ENCODE results near the gene TGFB3. TPM values are rescaled to one million over a fixed set of nuclear protein-coding genes. Genes with fewer than 3 reads are reported as not detected.

TGFB3 gene
- polyA plus RNA-seq, 1 donor (not counting 4 experiments of a cell fraction or from before 2014, with no cell fraction given): 1.1 TPM

- peak overlapping the region in 1 of 3 experiments; percentile 54 for H3K4me3 ChIP-seq (ENCODE audit: control insufficient read depth in 2 of 3, extremely low read depth in 1 of 3, insufficient read depth in 2 of 3, low read depth in 1 of 3, low read length in 3 of 3)
- no peaks in the 10 kb centered on the region for H4K20me1 ChIP-seq (ENCODE audit: control insufficient read depth, extremely low read depth, insufficient read depth, low read length)
- peak overlapping the region; percentile 76 for H3K9ac ChIP-seq (ENCODE audit: control insufficient read depth, extremely low read depth, insufficient read depth, low read length)
- H3K4me1 ChIP-seq (ENCODE audit: control insufficient read depth, extremely low read depth, insufficient read depth, low read length): peaks cover 17% of the 10 kb centered on the region
- no peak overlapping the region for H3K27ac ChIP-seq (ENCODE audit: control insufficient read depth, insufficient read depth, low read length)
- no peaks in the 10 kb centered on the region for H3K36me3 ChIP-seq (ENCODE audit: control insufficient read depth in 2 of 2, extremely low read depth in 1 of 2, insufficient read depth in 2 of 2, low read length in 2 of 2)
- H2AFZ ChIP-seq (ENCODE audit: control insufficient read depth, low read length): no peak overlapping the region
- FAIRE-seq (no peak), DNase-seq (ENCODE audit: low read depth, low spot score) (no peak)
- TF ChIP-seq EZH2 (IDR thresholded peaks at IDR 0.05; ENCODE audit: low read length) (no peak), CTCF (optimal IDR thresholded peaks at IDR 0.05 in 1 of 3, IDR thresholded peaks at IDR 0.05 in 1 of 3, conservative IDR thresholded peaks at IDR 0.05 in 1 of 3; ENCODE audit: extremely low read depth in 1 of 3, insufficient read depth in 2 of 3, low read length in 3 of 3) (no peak)
- peak overlapping the region; percentile 68 for H3K4me2 ChIP-seq (ENCODE audit: control insufficient read depth, extremely low read depth, insufficient read depth, low read depth, low read length)
- dilution Hi-C loops (cut with MboI; ENCODE audit: extremely low pct_ligation_motif_present, low sequenced_read_pairs): no loop called here
- no peaks in the 10 kb centered on the region for H3K79me2 ChIP-seq (ENCODE audit: control insufficient read depth, insufficient read depth, low read length)
- H3K9me3 ChIP-seq (ENCODE audit: control insufficient read depth, low read depth, low read length): no peaks in the 10 kb centered on the region
- H3K9me1 ChIP-seq (ENCODE audit: control insufficient read depth, extremely low read depth, insufficient read depth, low read length): no peaks in the 10 kb centered on the region
- H3K27me3 ChIP-seq (ENCODE audit: control insufficient read depth, extremely low read depth, insufficient read depth, low read length): no peaks in the 10 kb centered on the region
These were observed 939 bp downstream of the TGFB3 start for GRCh38 chr14:75980856-75981255.

GRCh38 chr14:75979648-75980565, 1.9 kb downstream of the TGFB3 start:
- Histone ChIP-seq H3K4me1 (ENCODE audit: control insufficient read depth, extremely low read depth, insufficient read depth, low read length) (peaks cover 14% of the 10 kb centered on the region), H3K9me1 (ENCODE audit: control insufficient read depth, extremely low read depth, insufficient read depth, low read length) (no peaks in the 10 kb centered on the region), H3K4me2 (ENCODE audit: control insufficient read depth, extremely low read depth, insufficient read depth, low read depth, low read length) (no peak overlapping the region), H3K9ac (ENCODE audit: control insufficient read depth, extremely low read depth, insufficient read depth, low read length) (no peak overlapping the region), H3K27ac (ENCODE audit: control insufficient read depth, insufficient read depth, low read length) (no peak overlapping the region), H3K36me3 (ENCODE audit: control insufficient read depth in 2 of 2, extremely low read depth in 1 of 2, insufficient read depth in 2 of 2, low read length in 2 of 2) (no peaks in the 10 kb centered on the region), H3K4me3 (ENCODE audit: control insufficient read depth in 2 of 3, extremely low read depth in 1 of 3, insufficient read depth in 2 of 3, low read depth in 1 of 3, low read length in 3 of 3) (no peak overlapping the region), H3K9me3 (ENCODE audit: control insufficient read depth, low read depth, low read length) (no peaks in the 10 kb centered on the region), H2AFZ (ENCODE audit: control insufficient read depth, low read length) (no peak overlapping the region), H4K20me1 (ENCODE audit: control insufficient read depth, extremely low read depth, insufficient read depth, low read length) (no peaks in the 10 kb centered on the region), H3K27me3 (ENCODE audit: control insufficient read depth, extremely low read depth, insufficient read depth, low read length) (no peaks in the 10 kb centered on the region), H3K79me2 (ENCODE audit: control insufficient read depth, insufficient read depth, low read length) (no peaks in the 10 kb centered on the region)
- FAIRE-seq: no peak
- DNase-seq (ENCODE audit: low read depth, low spot score): no peak
- dilution Hi-C loops (cut with MboI; ENCODE audit: extremely low pct_ligation_motif_present, low sequenced_read_pairs): no loop called here
- TF ChIP-seq EZH2 (IDR thresholded peaks at IDR 0.05; ENCODE audit: low read length) (no peak), CTCF (optimal IDR thresholded peaks at IDR 0.05 in 1 of 3, IDR thresholded peaks at IDR 0.05 in 1 of 3, conservative IDR thresholded peaks at IDR 0.05 in 1 of 3; ENCODE audit: extremely low read depth in 1 of 3, insufficient read depth in 2 of 3, low read length in 3 of 3) (no peak)
